GM10266 (cell line): Measurements from ENCODE around the gene ROCK2.

Experiments
- DNase-seq: peaks from one replicate; pipeline ENCODE4 v3.0.0; 2012; ENCODE audit errors: extremely low spot score
- TF ChIP-seq, protein P1 (sequence below): IDR thresholded peaks from 2 replicates; pipeline ENCODE4 v1.5.1; 2012; ENCODE audit warnings: mild to moderate bottlenecking, low read depth; ENCODE audit not compliant: control insufficient read depth, insufficient read depth; ENCODE audit errors: missing control alignments

Gene ROCK2

GRCh38 chr2:11376071-11376470, 31.6 kb upstream of the ROCK2 start:
- DNase-seq = no peak
- TF ChIP-seq, protein P1, sequence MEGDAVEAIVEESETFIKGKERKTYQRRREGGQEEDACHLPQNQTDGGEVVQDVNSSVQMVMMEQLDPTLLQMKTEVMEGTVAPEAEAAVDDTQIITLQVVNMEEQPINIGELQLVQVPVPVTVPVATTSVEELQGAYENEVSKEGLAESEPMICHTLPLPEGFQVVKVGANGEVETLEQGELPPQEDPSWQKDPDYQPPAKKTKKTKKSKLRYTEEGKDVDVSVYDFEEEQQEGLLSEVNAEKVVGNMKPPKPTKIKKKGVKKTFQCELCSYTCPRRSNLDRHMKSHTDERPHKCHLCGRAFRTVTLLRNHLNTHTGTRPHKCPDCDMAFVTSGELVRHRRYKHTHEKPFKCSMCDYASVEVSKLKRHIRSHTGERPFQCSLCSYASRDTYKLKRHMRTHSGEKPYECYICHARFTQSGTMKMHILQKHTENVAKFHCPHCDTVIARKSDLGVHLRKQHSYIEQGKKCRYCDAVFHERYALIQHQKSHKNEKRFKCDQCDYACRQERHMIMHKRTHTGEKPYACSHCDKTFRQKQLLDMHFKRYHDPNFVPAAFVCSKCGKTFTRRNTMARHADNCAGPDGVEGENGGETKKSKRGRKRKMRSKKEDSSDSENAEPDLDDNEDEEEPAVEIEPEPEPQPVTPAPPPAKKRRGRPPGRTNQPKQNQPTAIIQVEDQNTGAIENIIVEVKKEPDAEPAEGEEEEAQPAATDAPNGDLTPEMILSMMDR = no peak

DNA sequence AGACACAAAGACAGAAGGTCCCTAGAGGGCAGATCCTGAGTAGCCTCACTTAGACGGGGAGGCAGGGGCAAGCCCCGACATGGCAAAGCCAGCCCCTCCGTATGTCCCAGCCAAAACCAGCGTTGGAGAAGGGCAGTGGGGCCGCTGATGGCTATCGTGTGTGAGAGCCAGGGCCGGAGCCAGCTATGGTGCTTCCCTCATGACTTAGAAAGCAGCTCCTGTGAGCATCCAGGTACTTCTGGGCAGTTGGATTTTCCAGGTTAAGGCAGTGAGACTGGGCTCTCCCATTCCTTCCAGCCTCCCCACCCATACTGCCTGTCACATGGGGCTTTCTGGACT, 31.2 kb upstream of the ROCK2 start:
- TF ChIP-seq, protein P1 = no peak
- no peak for DNase-seq

DNA sequence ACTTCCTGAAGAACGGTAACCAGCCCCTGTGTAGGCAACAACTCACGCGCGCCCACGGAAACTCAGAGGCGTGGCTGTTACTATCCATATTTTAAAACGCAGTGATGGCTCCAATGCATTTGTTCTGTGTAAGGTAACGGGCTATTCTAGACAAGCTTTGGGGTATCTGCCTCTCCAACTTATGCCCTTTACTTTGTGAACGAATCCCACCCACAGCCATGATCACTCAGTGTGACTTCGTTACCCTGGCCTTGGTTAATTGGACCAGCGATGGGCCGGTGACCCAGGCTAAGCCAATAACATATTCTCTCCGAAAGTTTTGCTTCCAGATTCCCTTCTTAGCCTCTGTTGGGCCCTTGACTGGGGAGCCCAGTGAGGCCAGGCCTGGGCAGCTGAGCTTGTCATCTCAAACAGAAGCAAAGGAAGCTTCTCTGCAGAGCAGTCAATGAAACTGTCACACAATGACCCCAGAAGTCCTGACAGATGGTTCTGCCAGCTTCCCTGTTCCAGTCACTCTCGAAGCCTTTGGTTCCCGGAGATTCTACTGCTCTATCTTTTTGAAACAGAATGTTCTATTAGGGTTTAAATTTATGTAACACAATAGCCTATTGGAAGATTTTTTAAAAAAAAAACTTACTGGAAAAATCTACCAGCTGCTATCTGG, 30.7 kb upstream of the ROCK2 start:
- DNase-seq = no peak
- TF ChIP-seq, protein P1 = no peak

- TF ChIP-seq, protein P1 = no peak
- no peak for DNase-seq
Observed at GRCh38 chr2:11373096-11373495, 28.7 kb upstream of the ROCK2 start.

DNA sequence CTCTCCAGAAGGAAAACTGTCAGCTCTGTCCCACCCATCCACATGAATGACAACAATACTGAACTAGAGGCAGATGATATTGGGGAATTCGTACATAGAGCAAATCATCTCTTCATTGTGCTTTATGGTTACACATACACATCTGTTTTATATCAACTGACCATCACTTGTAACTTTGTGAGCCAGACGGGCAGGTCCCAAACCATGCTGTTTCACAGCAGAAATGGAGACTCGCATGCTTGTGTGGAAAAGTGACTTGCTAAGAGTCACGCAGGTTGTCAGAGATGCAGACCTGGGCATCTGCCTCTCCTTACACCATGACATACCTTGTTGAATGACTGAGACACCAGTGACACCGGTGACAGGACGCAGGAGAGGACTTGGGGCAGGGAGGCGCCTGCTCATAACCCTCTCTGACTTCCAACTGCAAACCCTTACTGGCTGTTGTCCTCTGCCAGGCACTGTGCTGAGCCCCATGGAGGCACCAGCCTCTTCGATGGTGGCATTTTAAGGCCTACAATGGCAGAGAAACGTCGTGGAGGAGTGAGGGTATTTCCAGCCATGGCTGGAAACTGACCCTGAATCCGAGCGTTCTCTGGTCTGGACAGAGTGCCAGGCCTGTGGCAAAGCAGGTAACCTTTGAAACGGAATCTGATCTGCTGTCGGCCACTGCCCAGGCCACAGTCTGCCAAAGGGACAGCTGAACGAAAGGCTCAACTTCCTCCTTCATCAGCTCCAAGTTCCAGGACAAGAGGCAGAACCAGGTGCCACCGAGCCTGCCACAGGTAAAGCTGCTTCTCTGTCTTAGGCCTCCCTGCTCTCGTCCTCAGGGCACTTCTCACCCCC, 26.9 kb upstream of the ROCK2 start:
- TF ChIP-seq, protein P1 = no peak
- no peak for DNase-seq

- no peak for DNase-seq
Observed at GRCh38 chr2:11370377-11371091, 26.1 kb upstream of the ROCK2 start.

More at GRCh38 chr2:11370377-11371091, 26.1 kb upstream of the ROCK2 start:
- TF ChIP-seq, protein P1 = no peak
